Measurements from ENCODE around the gene TAB2. TPM values are rescaled to one million over a fixed set of nuclear protein-coding genes. Genes with fewer than 3 reads are reported as not detected.

The TAB2 gene
- total and polyA plus RNA-seq, 9 of the 15 experiments (the other 6 are each of a cell fraction or from before 2014, with no cell fraction given): 9.1 to 38.3 (median 18.6) TPM

DNA sequence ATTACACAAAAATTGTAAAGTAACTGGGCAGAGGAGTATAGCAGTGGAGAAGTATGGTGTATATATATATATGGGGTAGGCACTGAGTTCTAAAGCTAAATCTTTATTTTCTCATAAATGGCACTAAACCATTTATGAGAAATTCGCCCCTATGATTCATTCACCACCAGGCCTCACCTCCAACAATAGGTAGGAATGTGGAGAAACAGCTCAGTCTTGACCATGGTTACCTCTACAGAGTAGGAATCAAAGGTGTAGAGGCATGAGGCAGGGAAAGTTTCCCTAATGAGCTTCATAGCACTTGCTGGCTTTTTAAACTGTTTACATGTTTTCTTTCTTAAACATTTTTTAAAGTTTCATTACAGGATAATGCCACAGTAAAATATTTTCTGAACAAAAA lies 45.6 kb downstream of the TAB2 start:
- ChIA-PET POLR2A (interaction anchor here (0.5 to 1.4 kb wide), 3 partner anchors 13 to 149 kb away, joined by 3 to 4 read pairs (median 4); no protein-coding TSS in a partner anchor), CTCF (ENCODE audit: low intra/inter-chr PET ratio) (interaction anchor here (1.1 kb wide), 1 partner anchor 68 kb away, joined by 3 read pairs; no protein-coding TSS in a partner anchor)
- peaks cover 86% of the 10 kb centered on the region for H3K79me2 ChIP-seq (ENCODE audit: control insufficient read depth, insufficient read depth, low read length)
- ATAC-seq (no peak), FAIRE-seq (no peak), DNase-seq (ENCODE audit: extremely low read depth in 1 of 4, low spot score in 3 of 4) (no peak)
- H3K4me3 ChIP-seq: no peak overlapping the region
- WGBS (ENCODE audit: insufficient coverage, low coverage, missing lambda C conversion rate): 84% methylated on average over 1 of the region's 1 CpG
- TF ChIP-seq STAG1 (CRISPR knock-in tag; IDR thresholded peaks at IDR 0.05; ENCODE audit: borderline replicate concordance): no peak
- TF ChIP-seq, protein P1, sequence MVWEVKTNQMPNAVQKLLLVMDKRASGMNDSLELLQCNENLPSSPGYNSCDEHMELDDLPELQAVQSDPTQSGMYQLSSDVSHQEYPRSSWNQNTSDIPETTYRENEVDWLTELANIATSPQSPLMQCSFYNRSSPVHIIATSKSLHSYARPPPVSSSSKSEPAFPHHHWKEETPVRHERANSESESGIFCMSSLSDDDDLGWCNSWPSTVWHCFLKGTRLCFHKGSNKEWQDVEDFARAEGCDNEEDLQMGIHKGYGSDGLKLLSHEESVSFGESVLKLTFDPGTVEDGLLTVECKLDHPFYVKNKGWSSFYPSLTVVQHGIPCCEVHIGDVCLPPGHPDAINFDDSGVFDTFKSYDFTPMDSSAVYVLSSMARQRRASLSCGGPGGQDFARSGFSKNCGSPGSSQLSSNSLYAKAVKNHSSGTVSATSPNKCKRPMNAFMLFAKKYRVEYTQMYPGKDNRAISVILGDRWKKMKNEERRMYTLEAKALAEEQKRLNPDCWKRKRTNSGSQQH (CRISPR knock-in tag; IDR thresholded peaks at IDR 0.05): no peak
- no peak for TF ChIP-seq SRSF9 (IDR thresholded peaks at IDR 0.05; ENCODE audit: borderline replicate concordance, low read depth, low read length)
- no peak for TF ChIP-seq ASH1L (IDR thresholded peaks at IDR 0.05; ENCODE audit: borderline replicate concordance, low read depth, partially characterized antibody)
- no peak for TF ChIP-seq MEF2D (tag; conservative IDR thresholded peaks at IDR 0.05; ENCODE audit: low read depth)
- TF ChIP-seq, protein P2, sequence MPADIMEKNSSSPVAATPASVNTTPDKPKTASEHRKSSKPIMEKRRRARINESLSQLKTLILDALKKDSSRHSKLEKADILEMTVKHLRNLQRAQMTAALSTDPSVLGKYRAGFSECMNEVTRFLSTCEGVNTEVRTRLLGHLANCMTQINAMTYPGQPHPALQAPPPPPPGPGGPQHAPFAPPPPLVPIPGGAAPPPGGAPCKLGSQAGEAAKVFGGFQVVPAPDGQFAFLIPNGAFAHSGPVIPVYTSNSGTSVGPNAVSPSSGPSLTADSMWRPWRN (IDR thresholded peaks at IDR 0.05; ENCODE audit: low read depth): no peak
- no peaks in the 10 kb centered on the region for H3K36me3 ChIP-seq (ENCODE audit: control insufficient read depth, insufficient read depth, low read length)
- peaks cover 0 to 26% of the 10 kb centered on the region in 2 experiments for H3K4me1 ChIP-seq (replicated peaks in 1 of 2; ENCODE audit: control insufficient read depth in 2 of 2, insufficient read depth in 2 of 2, low read length in 2 of 2)
- H3K27ac ChIP-seq (ENCODE audit: extremely low read depth, low read depth, low read length): no peak overlapping the region
- no peak overlapping the region for H2AFZ ChIP-seq (ENCODE audit: low read depth, low read length)
- no peaks in the 10 kb centered on the region for H3K9me3 ChIP-seq (replicated peaks; ENCODE audit: control insufficient read depth, insufficient read depth, low read depth, low read length)
- intact Hi-C loops (cut with micrococcal nuclease) (no loop called here), in situ Hi-C loops (cut with MboI) (no loop called here)
- H3K27me3 ChIP-seq (ENCODE audit: control insufficient read depth in 2 of 2, insufficient read depth in 2 of 2, low read length in 2 of 2): no peaks in the 10 kb centered on the region
- no peak overlapping the region for H3K9ac ChIP-seq (ENCODE audit: insufficient read depth in 1 of 2, low read depth in 2 of 2, low read length in 2 of 2)
- H3K4me2 ChIP-seq (ENCODE audit: insufficient read depth, low read length): no peak overlapping the region
- H3K9me1 ChIP-seq (ENCODE audit: control insufficient read depth, insufficient read depth, low read length): peaks cover 3% of the 10 kb centered on the region
- peaks cover 13% of the 10 kb centered on the region; the same call in 1 of the 2 replicates for H4K20me1 ChIP-seq (replicated peaks; ENCODE audit: control insufficient read depth, insufficient read depth, low read length)
- BruUV-seq (replicated peaks): no TSS peak
